GM12878 (cell line): ENCODE results near the gene ACOT7. TPM values are rescaled to one million over a fixed set of nuclear protein-coding genes. Genes with fewer than 3 reads are reported as not detected.

Source experiments
- ATAC-seq: fragments of 200-7000 bp; cut with Tn5 transposase; 3 replicates; pipeline ENCODE4 v1.9.1; 2020; ENCODE audit warnings: mild to moderate bottlenecking, moderate library complexity
- BruUV-seq: library from RNA; stranded (reverse); fragments of 400-500 nt; replicated peaks from 2 replicates; lab custom pipeline; 2021; lab: Mats Ljungman, UMichigan
- CTCF ChIA-PET: fragments of 300-600 bp; sonication (Branson Sonifier 250); formaldehyde crosslinking; extraction: SDS; loops from one replicate; lab custom pipeline; 2021; ENCODE audit warnings: inconsistent platforms; lab: Yijun Ruan, JAX
- POLR2A ChIA-PET: fragments of 350-600 bp; formaldehyde crosslinking; extraction: SDS; loops from one replicate; lab custom pipeline; 2021; ENCODE audit warnings: inconsistent platforms; lab: Charles Lee
- RAD21 ChIA-PET: fragments of 300-600 bp; sonication (Branson Sonifier 250); formaldehyde crosslinking; loops from one replicate; lab custom pipeline; 2023; ENCODE audit warnings: antibody characterized with exemption; ENCODE audit not compliant: unreplicated experiment; lab: Charles Lee
- SMC1A ChIA-PET: fragments of 300-600 bp; sonication (Branson Sonifier 250); formaldehyde crosslinking; loops from one replicate; lab custom pipeline; 2023; ENCODE audit not compliant: unreplicated experiment, uncharacterized antibody; lab: Charles Lee
- DNase-seq: peaks from one replicate; pipeline ENCODE4 v3.0.0-alpha.2; 2011; ENCODE audit warnings: low read depth, low spot score
- FAIRE-seq: peaks from 3 replicates; lab custom pipeline; 2011; peaks lifted over from hg19 to GRCh38; lab: Jason Lieb, UNC
- H2AFZ ChIP-seq: 2 replicates; pipeline ENCODE4 v1.6.0; 2011; ENCODE audit warnings: low read depth, low read length, control low read depth; ENCODE audit not compliant: control insufficient read depth
- H3K27ac ChIP-seq: 2 replicates; pipeline ENCODE4 v1.5.1; 2011; ENCODE audit warnings: control low read depth; ENCODE audit not compliant: control insufficient read depth, insufficient read depth
- H3K27me3 ChIP-seq, 2 experiments: replicated peaks in 1 of 2; 2 replicates each; pipeline versions ENCODE4 v1.6.0 to v1.6.1; 2011; ENCODE audit warnings: low read length in 1 of 2; ENCODE audit not compliant: control insufficient read depth in 2 of 2, insufficient read depth in 2 of 2
- H3K36me3 ChIP-seq, 2 experiments: 2 replicates each; pipeline ENCODE4 v1.5.1; 2011; ENCODE audit warnings: low read length in 1 of 2; ENCODE audit not compliant: control insufficient read depth in 2 of 2, insufficient read depth in 2 of 2
- H3K4me1 ChIP-seq: 2 replicates; pipeline ENCODE4 v1.6.1; 2011; ENCODE audit warnings: mild to moderate bottlenecking, low read length, moderate library complexity, mixed read lengths; ENCODE audit not compliant: control insufficient read depth, insufficient read depth
- H3K4me2 ChIP-seq: 2 replicates; pipeline ENCODE4 v1.6.0; 2011; ENCODE audit warnings: control low read depth; ENCODE audit not compliant: control insufficient read depth, insufficient read depth
- H3K4me3 ChIP-seq: fragments of 200-600 bp; sonication (generic); 2 replicates; pipeline ENCODE4 v1.5.1; 2016
- H3K79me2 ChIP-seq: 2 replicates; pipeline ENCODE4 v1.6.0; 2011; ENCODE audit warnings: low read length; ENCODE audit not compliant: control insufficient read depth, insufficient read depth
- H3K9ac ChIP-seq: 2 replicates; pipeline ENCODE4 v1.8.0; 2011; ENCODE audit warnings: low read length, control low read depth, mixed read lengths; ENCODE audit not compliant: control insufficient read depth, insufficient read depth
- H3K9me3 ChIP-seq: replicated peaks from 3 replicates; pipeline ENCODE4 v1.5.1; 2011; ENCODE audit warnings: mild to moderate bottlenecking, low read length; ENCODE audit not compliant: control insufficient read depth, insufficient read depth
- H4K20me1 ChIP-seq: 2 replicates; pipeline ENCODE4 v1.6.0; 2011; ENCODE audit not compliant: control insufficient read depth, insufficient read depth
- ELK1 ChIP-seq: IDR thresholded peaks from 2 replicates; pipeline ENCODE4 v1.6.1; 2012; ENCODE audit warnings: low read depth, low read length, improper control_type of control experiment
- JUNB ChIP-seq: IDR thresholded peaks from 2 replicates; pipeline ENCODE4 v1.6.1; 2016; ENCODE audit warnings: antibody characterized with exemption, mild to moderate bottlenecking
- KLF5 ChIP-seq: fragments of 450-650 bp; IDR thresholded peaks from 2 replicates; pipeline ENCODE4 v1.6.1; 2014; ENCODE audit warnings: mild to moderate bottlenecking; ENCODE audit not compliant: partially characterized antibody
- SIN3A ChIP-seq: IDR thresholded peaks from 2 replicates; pipeline ENCODE4 v1.6.1; 2012; ENCODE audit warnings: low read depth, low read length, improper control_type of control experiment
- SREBF1 ChIP-seq: IDR thresholded peaks from 2 replicates; pipeline ENCODE4 v1.6.1; 2012; ENCODE audit warnings: mild to moderate bottlenecking, low read length
- WGBS: methylation state at CpG from one replicate; pipeline ENCODE4 v1.1.6; 2016; ENCODE audit warnings: low lambda C conversion rate; ENCODE audit not compliant: insufficient replicate concordance, insufficient coverage; ENCODE audit errors: missing lambda C conversion rate; 5-methylcytosine and 5-hydroxymethylcytosine counted together
- in situ Hi-C: fragments of 300-500 bp; cut with MboI; formaldehyde crosslinking; loops from 9 replicates; pipeline ENCODE4 v1.14.3; 2018; ENCODE audit warnings: mixed read lengths
- intact Hi-C: fragments of 100-400 bp; cut with micrococcal nuclease; formaldehyde crosslinking; loops from one replicate; pipeline ENCODE4 v1.14.2; 2022; ENCODE audit not compliant: unreplicated experiment
- polyA plus RNA-seq, 11 experiments: library from polyadenylated mRNA; depleted of rRNA in 4 of 11; unstranded in 6 of 11; stranded (reverse) in 5 of 11; fragments of >200 nt; fragmentation: Nextera tagmentation in 4 of 11; fragmentation: Illumina TruSeq in 1 of 11; extraction: Ambion mirVana in 4 of 11; extraction: Trizol in 1 of 11; gene quantifications; 1 replicate in 1 of 11; 2 replicates in 10 of 11; pipeline versions ENCODE4 v1.2.1 to v1.2.3, GENCODE V29; 2011 to 2016; ENCODE audit warnings: inconsistent platforms in 2 of 11, missing spikeins in 2 of 11, low read depth in 1 of 11
- total RNA-seq, 4 experiments: library from RNA; depleted of rRNA in 3 of 4; stranded (reverse); fragments of >200 nt in 3 of 4; fragmentation: Illumina TruSeq in 1 of 4; extraction: Trizol in 1 of 4; gene quantifications; 2 replicates each; pipeline versions ENCODE4 v1.2.1 to v1.2.3, GENCODE V29; 2013 to 2021

The ACOT7 gene
- total and polyA plus RNA-seq, 10 of the 15 experiments (the other 5 are each of a cell fraction or from before 2014, with no cell fraction given): 8.9 to 206 (median 61.2) TPM

GRCh38 chr1:6243053-6243834, 150.3 kb downstream of the ACOT7 start:
- POLR2A ChIA-PET: no interaction called here
- peaks cover 5% of the 10 kb centered on the region for H3K4me1 ChIP-seq
- DNase-seq (no peak), ATAC-seq (no peak), FAIRE-seq (no peak)
- H3K4me3 ChIP-seq: no peak overlapping the region
- 35% methylated on average over 20 of the region's 20 CpGs for WGBS
- TF ChIP-seq SREBF1: no peak
- no peak for TF ChIP-seq SIN3A
- TF ChIP-seq JUNB: no peak
- no peak for TF ChIP-seq ELK1
- no peak for TF ChIP-seq KLF5
- in situ Hi-C loops: no loop called here
- H4K20me1 ChIP-seq: no peaks in the 10 kb centered on the region
- no peak overlapping the region for H2AFZ ChIP-seq
- H3K4me2 ChIP-seq: no peak overlapping the region
- no peak overlapping the region for H3K27ac ChIP-seq
- intact Hi-C loops: no loop called here
- no peak overlapping the region for H3K9ac ChIP-seq
- no TSS peak for BruUV-seq
- RAD21 ChIA-PET: no interaction called here
- CTCF ChIA-PET: no interaction called here
- SMC1A ChIA-PET: no interaction called here
- H3K36me3 ChIP-seq: no peaks in the 10 kb centered on the region
- H3K27me3 ChIP-seq: peaks cover 17 to 24% of the 10 kb centered on the region in 2 experiments
- no peaks in the 10 kb centered on the region for H3K79me2 ChIP-seq
- H3K9me3 ChIP-seq: no peaks in the 10 kb centered on the region
